Amniotic stem cell (primary cell): ENCODE data around the gene CNTNAP2.

Source experiments
- DNase-seq: peaks from one replicate; lab custom pipeline; 2025; lab: John Stamatoyannopoulos, UW

The CNTNAP2 gene

DNA sequence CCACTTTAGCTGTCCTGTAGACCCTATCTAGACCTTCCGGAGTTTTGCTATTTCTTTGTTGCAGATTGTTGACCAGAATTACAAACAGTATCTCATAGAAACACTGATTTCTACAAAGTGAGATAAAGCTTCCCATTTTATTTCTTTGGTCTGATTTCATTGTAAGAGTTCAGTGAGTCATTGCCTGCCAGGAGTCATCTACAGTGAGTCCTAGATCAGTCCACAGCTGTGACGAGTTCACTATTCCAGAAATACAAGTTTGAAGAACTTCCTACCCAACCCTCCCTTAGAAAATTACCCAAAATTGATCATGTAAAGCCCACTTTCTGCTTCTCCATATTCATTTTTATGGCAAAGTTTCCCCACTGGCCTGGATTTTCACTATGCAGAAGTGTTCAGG is 905.5 kb downstream of the CNTNAP2 start:
- DNase-seq: peak; percentile 33

DNA sequence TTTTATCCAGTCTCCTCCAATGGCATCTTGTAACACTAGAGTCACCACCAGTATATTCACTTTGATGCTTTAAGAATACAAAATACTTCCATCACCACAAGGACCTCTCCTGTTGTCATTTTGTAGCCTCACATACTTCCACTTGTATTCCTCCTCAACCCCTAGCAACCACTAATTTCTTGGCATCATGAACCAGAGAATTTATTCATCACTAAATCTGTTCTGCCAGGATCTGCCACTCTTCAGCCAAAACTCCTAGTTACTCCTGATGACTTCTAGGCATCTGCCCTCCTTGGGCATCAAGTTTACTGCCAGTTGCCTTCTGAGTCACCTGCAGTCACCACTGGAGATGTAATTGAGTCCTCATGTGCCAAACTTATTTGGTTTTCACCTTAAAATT is 906.8 kb downstream of the CNTNAP2 start:
- DNase-seq: no peak

DNA sequence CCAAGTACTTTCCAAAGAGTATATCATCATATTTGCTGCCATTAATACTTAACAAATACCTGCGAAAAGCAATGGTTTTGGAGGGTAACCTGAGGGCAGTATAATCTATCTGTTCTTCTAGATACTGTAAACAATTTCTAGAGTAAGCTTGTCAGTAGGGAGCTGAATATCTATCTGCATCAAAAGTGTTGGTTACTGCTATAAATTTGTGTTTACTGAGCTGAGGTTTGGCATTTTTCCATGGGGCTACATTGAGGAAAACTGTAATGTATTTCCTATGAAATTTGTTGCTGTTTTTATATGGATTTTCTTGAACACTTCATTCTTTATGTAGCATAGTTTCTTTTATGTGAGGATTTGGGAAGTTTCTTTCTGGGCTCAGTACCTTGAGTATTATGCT is 913.4 kb downstream of the CNTNAP2 start:
- DNase-seq: no peak

DNA sequence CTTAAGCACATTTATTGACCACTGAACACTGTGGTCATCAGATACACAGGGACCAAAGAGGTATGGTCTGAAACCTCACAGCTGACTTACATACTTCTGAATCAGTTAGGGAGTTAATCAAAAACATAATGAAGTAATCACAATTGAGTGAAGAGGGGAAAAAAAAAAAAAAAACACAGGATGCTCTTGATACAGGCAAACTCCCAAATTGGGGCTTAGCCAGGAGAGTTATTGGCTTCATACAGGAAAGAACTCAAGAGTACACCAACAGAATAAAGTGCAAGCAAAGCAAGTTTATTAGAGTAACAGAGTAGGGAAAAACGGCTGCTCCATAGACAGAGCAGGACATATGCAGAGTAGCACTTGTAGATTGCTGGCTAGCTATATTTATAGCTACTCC is 917.0 kb downstream of the CNTNAP2 start:
- no peak for DNase-seq

DNA sequence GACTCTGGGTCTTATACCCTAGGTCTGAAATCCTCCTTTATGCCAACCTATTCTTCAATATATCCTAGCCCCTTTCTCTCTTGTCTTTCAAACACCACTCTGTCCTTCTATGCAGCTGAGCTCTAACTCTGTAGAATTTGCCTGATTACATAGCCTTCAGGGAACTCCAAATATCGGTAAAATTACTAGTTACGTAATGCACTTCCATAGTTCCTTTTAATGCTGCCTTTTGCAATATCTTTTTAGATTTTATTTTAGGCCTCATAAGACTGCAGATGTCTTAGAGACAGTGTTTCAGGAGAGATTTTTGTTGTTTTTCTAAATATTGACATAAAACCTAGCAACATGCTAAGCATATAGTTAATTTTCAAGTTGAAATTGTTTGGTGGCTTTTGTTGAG is 924.8 kb downstream of the CNTNAP2 start:
- no peak for DNase-seq

DNA sequence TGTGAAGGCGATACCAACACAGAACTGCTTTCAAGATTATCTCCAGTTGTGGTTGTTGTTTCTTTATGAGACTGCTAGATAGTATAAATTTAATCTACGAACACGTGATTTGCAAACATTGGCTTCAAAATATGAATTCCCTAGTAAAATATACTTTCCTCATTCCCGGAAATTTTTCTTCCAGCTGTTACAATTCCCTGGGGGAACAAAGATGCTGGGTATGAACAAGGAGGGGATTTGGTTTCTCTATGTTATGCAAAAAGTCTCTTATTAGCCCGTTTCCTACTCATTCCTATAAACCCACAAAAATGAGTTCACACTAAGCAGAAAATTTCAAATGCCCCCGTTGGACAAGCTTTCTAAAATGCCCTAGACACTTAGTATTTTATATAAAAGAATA is 928.3 kb downstream of the CNTNAP2 start:
- no peak for DNase-seq

DNA sequence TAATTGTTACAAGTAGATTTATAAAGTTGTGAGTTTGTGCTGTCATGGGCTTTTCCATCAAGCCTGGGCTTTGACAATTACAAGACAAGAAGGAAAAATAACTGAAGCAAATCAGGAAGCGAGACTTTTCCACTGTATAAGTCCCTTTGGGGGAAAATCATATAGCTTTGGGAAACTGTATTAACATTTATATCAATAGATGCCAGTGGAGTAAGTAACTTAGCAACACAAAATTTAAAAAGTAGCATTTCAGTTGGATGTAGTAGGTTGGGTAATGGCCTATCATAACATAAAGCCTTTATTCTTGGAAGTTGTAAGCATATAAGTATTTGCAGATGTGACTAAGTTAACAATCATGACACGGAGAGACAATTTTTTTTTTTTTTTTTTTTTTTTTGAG is 931.1 kb downstream of the CNTNAP2 start:
- DNase-seq: no peak

DNA sequence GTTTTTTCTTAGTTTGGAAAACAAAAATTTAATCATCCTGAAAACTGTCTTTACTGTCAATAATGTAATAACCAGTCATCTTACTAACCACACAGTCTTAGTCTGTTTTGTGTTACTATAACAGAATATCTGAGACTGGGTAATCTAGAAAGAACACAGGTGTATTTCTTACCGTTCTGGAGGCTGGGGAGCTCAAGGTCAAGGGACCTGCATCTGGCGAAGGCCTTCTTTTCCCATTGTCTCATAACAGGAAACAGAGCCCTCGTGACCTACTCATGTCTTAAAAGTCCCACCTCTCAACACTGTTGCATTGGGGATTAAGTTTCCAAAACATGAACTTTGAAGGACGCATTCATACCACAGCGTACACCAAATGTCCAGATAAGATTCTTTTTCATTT is 932.3 kb downstream of the CNTNAP2 start:
- DNase-seq: no peak

DNA sequence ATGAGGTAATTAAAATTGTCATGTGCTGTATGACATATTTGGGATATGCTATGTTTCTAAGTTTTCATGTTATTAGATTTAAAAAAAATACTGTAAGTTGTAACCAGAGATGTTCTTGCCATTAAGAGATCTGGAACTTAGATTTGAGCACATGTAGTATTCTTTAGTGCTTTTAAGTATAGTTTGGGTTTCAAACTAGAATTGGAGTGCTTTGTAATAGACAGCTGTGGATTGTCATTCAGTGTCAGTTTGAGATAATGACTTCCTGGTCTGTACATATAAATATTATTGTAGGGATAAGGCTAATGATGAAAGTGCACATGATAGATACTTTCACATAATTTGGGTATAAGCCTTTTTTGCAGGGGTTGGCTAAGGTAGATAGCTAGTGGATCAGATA is 936.2 kb downstream of the CNTNAP2 start:
- no peak for DNase-seq

DNA sequence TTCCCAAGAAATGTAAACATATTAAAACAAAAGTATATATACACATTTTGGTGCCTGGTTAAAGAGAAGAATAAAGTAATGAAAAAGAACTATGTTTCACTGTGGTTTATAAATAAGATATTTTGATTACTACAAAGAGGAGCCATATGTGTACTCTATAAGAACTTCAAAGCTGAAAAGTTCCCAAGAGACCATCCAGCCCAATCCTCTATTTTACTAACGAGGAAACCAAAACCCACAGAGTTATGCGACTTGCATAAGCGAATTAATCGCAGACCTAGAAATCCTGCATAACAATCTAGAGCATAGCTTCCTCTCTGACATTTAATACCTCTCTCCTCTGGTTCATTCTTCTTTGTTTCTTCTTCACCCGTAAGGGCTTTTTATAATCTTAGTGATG is 937.1 kb downstream of the CNTNAP2 start:
- DNase-seq: no peak

DNA sequence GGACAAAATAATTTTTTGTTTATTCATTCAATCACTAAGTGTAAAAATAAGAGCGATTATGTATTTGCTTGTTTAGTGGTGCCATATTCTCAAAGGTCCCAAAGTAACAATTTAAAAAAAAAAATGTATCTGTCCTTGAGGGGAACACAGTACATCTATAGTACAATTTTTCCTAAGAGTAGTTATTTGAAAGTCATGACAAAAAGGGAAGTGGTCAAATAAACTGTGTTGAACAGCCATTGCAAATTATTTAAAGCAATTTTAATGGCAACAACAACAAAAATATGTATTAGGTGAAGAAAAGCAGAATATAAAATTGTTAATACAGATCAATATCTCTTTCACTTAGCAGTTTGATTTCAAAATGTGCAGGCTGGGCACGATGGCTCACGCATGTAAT is 943.5 kb downstream of the CNTNAP2 start:
- no peak for DNase-seq

DNA sequence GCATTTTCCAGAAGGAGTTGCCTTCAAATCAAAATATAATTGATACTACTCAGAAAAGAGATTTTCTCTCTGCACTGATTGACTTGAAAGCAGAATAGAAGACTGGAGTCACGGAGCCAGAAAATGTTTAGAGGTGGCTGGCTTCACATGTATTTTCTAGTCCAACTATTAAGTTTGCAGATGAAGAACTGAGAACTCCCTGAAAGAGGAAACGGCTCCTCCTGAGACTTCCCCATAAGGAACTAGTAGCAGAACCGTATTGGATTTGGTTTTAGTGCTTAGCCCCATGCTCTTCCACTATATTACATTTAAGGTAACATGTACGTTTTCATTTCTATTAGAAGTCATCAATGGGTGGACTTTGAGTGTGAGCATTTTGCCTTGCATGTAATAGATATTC is 946.3 kb downstream of the CNTNAP2 start:
- DNase-seq: no peak

DNA sequence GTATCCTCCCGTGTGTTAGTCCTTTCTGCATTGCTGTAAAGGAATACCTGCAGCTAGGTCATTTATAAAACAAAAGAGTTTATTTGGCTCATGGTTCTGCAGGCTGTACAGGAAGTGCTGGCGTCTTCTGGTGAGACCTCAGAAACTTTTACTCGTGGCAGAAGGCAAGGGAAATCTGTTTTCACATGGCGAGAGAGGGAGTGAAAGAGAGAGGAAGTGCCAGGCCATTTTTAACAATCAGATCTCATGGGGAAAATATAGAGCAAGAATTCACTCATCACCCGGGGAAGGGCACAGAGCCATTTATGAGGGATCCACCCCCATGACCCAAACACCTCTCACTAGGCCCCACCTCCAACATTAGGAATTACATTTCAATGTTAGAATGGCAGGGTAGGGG is 952.2 kb downstream of the CNTNAP2 start:
- DNase-seq: no peak

DNA sequence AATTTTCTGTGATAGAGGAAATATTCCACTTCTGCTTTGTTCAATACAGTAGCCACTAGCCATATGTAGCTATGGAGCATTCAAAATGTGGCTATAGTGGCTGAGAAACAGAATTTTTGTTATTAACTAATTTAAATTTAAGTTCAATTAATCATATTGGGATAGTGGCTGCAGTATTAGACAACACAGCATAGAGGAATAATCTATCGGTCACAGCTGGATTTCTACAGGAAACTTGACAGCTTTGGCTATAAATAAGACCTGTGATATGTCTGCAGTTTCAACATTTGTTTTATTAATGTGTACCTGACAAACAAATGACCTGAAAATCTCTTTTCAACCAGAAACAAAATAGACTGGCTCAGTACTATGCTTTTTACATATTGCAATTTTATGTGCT is 953.2 kb downstream of the CNTNAP2 start:
- DNase-seq: no peak

DNA sequence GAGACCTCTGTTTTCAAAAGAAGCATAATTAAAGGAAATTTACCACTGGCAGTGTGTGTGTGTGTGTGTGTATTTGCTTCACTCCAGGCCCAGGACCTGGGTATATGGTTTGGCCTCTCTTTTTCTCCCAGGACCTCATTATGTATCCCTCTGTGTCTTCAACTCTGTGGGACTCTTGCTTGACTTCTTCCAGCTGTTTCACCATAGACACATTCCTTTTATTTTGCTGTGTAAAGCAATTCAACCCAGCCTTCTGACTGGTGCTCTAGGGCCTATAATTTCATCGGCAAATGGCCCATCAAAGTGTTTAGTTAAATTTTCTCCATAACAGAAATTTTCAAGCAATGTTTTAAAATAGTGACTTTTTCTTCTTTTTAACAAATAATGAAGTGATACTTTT is 954.3 kb downstream of the CNTNAP2 start:
- no peak for DNase-seq

DNA sequence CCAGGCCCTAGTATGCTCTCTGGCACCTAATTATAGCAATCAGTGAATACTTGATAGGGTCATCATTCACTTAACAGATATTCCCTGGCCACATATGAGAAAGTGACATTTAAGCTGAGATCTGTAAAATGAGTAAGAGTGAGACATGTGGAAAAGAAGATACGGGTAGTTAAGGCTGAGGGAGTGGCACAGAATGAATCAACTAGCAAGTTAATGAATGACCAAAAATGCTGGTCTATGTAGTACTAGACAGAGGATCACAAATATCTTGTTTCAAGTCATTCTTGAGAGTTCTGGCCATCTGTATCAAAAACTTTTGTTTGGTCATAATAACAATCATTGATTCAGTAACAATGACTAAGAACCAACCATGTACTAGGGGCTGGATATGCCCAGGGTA is 954.9 kb downstream of the CNTNAP2 start:
- DNase-seq: no peak

DNA sequence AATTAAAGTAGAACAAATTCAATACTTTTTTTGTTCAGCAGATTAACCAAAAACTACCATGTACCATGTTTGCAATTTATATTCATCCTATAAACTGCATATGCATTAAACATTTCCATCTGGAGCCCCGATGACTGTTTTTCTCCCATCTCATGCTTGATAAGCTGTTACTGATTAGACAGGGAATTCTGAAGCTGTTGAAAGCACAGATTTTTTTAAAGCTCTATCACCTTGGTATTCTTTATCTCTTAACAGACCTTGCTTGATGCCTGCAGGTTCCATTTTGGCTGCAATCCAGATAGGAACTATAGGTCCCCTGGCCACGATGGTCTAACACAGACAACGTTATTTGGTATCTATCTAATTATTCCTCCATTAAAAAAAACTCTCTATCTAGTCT is 961.7 kb downstream of the CNTNAP2 start:
- no peak for DNase-seq

DNA sequence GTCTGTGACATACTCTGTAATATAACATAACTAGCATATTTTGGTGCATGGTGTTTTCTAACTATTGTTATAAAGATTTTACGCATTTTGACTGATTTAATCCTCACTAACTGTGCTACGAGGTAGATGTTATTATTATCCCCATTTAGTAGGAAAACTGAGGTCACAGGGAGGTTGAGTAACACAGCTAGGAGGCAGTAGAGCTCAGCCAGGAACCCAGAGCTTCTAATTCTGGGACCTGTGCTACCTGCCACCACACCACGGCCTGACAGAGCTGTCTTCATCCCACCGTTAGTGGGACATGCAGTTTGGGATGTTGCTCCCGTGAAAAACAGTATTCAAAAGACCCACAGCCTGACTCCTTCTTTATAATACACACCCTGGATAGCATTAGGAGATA is 962.5 kb downstream of the CNTNAP2 start:
- DNase-seq: no peak

DNA sequence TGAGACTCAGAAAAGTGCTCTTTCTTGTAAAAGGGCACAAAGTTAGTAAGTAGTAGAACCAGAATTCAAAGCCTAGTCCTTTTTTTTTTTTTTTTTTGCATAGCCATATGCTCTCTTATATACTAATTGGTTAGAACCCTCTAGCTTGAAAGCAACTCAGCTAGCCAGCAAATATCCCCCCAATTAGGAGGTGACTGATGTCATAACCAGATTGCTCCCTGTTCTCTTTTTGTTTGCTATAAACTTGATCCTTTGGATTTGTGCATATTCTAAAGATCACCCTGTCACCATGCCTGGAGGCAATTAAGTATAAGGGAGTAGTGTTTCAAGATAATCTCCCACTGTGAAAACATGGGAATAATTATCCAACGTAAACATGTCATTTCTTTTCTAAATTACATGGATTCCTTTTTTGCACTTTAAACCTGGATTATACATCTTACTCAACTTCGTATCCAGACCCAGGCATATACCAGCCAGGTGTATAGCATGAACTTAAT is 963.4 kb downstream of the CNTNAP2 start:
- no peak for DNase-seq

DNA sequence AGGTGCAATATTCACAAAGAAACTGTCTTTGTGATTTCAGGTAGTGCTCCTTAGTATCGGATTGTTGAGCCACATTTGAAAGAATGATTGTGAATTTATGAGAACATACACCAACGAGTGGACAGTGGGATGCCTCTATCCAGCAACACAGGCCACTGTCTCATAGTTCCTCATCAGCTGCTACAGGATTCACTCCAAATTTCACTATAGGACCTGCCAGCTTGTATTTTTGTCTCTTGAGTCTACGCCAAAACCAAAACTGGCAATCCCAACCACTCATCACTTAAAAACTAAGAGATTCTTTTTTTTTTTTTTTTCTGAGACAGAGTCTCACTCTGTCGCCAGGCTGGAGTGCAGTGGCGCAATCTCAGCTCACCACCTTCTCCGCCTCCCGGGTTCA is 964.5 kb downstream of the CNTNAP2 start:
- DNase-seq: no peak

DNA sequence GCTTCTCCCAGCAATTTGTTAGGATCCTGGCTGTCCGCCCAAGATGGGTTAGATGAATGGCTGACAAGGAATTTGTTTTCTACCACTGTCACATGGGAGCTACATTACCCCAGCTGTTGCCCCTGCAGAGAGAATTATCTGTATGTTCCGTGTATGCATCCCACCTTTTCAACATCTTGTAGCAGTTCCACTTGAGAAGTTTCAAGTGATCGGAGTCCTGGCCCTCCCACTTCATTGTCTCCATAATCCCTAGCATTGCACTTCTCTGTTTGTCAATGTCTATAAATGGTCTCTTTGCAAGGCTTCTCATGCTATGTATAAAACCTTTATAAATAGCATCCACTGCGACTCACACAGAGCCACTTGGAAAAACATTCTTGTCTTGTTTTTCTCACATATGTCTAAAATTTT is 972.5 kb downstream of the CNTNAP2 start:
- peak; percentile 2 for DNase-seq

DNA sequence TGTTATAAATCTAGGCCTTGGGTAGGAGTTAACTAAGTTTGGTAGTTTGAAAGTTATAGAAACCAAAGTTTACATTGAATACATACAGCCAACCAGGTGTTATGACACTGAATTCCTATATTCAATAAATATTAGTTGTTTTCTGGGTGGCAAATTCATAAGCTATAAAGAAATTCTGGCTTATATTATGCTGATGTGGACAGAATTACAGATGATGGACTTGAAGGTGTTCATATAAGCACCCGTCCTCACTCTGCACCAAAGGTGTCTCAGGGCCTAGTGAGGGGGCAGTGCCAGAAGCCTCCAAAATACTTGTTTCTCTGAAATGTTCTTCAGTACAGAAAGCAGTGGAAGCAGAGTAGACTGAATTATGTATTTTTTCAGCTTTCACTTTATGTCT is 973.0 kb downstream of the CNTNAP2 start:
- DNase-seq: no peak

DNA sequence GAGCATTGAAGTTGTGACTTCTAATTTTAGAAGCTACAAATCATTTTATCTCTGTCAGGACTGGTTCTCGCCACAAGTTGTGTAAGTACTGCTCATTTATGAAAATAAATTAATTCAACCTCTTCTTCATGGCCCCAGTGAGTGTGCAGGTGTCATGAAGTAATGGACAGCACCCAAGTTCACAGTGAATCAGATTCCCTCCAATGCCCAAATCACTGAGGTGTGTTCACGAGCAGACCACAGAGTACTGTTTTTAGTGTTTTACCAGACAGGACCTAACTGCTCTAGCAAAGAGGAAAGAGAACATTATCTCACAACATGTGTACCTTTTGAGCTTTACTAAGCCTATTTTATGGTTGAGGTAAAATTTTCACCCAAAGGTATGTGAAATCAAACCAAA is 980.0 kb downstream of the CNTNAP2 start:
- no peak for DNase-seq

DNA sequence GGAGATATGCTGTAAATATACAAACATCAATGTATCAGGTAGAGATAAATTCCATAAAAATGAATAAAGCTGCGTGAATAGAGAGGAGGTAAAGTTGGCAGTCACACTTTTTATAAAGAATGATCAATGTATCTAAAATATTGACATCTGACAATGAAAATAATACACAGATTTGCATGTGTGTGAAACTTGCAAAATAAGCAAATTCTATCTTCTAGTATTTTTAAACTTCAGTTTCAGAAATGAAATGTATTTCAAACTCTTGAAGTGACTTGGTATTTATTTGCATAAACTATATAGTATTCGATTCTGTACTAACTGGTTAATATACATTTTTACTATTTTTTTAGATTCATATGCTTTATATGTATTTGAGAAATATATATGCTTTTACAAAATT is 986.6 kb downstream of the CNTNAP2 start:
- DNase-seq: no peak

DNA sequence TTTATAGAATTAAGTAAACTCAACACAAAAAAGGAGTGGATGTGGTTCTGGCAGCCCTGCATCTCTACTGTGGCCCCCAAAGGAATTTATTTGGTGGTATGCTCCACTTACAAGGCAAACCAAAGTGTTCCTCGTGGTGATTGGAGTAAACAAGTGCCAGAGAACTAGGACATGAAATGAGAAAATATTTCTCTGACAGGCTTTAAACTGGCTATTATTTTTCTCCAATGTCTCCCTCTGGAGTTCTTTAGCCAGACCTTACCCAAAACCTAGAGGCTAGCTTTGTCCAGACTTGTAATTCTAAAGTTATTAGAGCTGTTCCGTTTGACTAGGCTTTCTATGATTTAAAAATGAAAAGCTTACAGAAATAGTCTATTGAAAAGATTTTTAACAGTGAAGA is 990.1 kb downstream of the CNTNAP2 start:
- no peak for DNase-seq
